Left lung (tissue), 10 donors: ENCODE data around the gene FHOD3. TPM values are rescaled to one million over a fixed set of nuclear protein-coding genes. Genes with fewer than 3 reads are reported as not detected.
A peak's percentile ranks its signal among the peaks of the same experiment; 100 is the strongest.

ENCODE experiments used
- ATAC-seq: fragments of 200-7000 bp; cut with Tn5 transposase; one replicate; pipeline ENCODE4 v1.9.1; 2020; ENCODE audit warnings: moderate library complexity
- DNase-seq, 4 donors: peaks; one replicate each; pipeline ENCODE4 v3.0.0-alpha.2; 2013 to 2020
- H3K27ac ChIP-seq, 2 donors: fragments of 200-600 bp; sonication (generic) in 1 of 2; one replicate each; pipeline versions ENCODE4 v1.5.0 to v1.8.0; 2020 to 2021
- H3K27me3 ChIP-seq, 2 donors: fragments of 200-600 bp; sonication (generic) in 1 of 2; one replicate each; pipeline versions ENCODE4 v1.5.0 to v1.8.0; 2020 to 2021
- H3K36me3 ChIP-seq, 2 donors: fragments of 200-600 bp; sonication (generic) in 1 of 2; one replicate each; pipeline versions ENCODE4 v1.5.0 to v1.8.0; 2020 to 2021
- H3K4me1 ChIP-seq, 2 donors: fragments of 200-600 bp; one replicate each; pipeline ENCODE4 v1.8.0; 2021
- H3K4me3 ChIP-seq, 2 donors: fragments of 200-600 bp; sonication (generic) in 1 of 2; one replicate each; pipeline versions ENCODE4 v1.5.0 to v1.8.0; 2020 to 2021; ENCODE audit warnings: mild to moderate bottlenecking in 1 of 2
- H3K9me3 ChIP-seq, 2 donors: fragments of 200-600 bp; sonication (generic) in 1 of 2; one replicate each; pipeline versions ENCODE4 v1.5.0 to v1.8.0; 2020 to 2021
- intact Hi-C, 2 donors: fragments of 100-400 bp; cut with DNase I; formaldehyde crosslinking; loops; one replicate each; pipeline versions ENCODE4 v1.11.2 to v1.14.2; 2022
- polyA plus RNA-seq, 6 donors: library from polyadenylated mRNA; unstranded; fragments of 120-200 nt; gene quantifications; one replicate each; pipeline ENCODE4 v1.2.1, GENCODE V29; 2013; ENCODE audit not compliant: insufficient read length in 6 of 6
- total RNA-seq, 2 donors: library from RNA; stranded (reverse); fragmentation: NEBNext Ultra II Directional; extraction: Animal tissue kit (Norgen Biotek cat#: 25700); gene quantifications; one replicate each; pipeline ENCODE4 v1.2.1, GENCODE V29; 2021
- TF ChIP-seq, protein P1 (sequence below), 2 donors: fragments of 200-600 bp; sonication (generic) in 1 of 2; IDR thresholded peaks; one replicate each; pipeline versions ENCODE4 v1.5.0 to v1.8.0; 2021; ENCODE audit warnings: antibody characterized with exemption in 2 of 2
- donor health status: DM: no; HTN: yes; CAD: no.
- donor health status: DM: no; HTN: no; CAD: no.

FHOD3 gene
- total and polyA plus RNA-seq, 8 donors, result 0.55 to 2.9 (median 1.5) TPM

DNA sequence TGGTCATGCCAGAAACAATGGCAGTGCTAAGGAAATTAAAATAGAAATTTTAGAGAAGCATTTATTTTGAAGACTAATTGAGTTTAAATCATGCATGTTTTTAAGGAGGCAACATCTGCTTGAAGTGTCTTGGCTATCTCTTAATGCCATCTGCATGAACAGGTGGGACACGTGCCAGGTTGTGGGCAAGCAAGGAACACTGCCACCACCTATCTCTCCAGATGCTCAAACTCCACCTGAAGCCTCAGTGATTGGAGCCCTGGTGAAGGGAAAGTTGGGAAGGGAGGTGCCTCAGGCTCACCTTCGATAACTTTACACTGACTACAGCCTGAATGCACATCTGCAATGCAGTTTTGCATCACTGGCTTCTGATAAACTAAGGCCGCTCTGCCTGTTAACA is 439.8 kb downstream of the FHOD3 start:
- Histone ChIP-seq H3K27me3 (no peaks in the 10 kb centered on the region), H3K27ac (no peak overlapping the region)

DNA sequence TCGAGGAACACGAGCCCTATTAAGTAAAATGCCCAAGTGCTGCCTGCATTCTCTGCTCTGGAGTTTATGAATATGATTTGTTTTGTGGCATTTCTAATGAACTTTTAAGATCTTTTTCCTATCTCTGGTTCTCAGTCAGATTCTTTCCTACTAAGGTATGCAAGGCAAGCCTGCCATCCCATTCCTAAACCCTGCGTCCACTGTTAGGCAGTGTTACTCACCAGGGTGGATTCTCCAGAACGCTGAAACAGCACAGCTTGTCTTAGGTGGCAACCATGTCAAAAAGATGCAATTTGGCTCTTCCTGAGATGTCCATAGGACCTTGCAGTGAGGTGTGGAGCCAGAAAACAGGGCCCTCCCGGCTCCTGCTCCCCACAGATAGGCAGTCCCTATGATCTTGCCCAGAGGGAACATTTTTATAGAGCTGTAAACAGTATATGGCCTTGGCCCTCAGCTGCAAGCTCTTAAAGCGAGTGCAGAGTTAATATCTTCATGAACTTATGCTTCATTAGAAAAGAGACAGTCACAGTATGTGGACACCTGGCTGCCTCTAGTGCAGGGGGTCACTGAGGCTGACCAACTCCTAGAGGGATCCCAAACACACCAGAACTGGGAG is 446.9 kb downstream of the FHOD3 start:
- Histone ChIP-seq H3K9me3 (no peaks in the 10 kb centered on the region), H3K36me3 (no peaks in the 10 kb centered on the region), H3K27me3 (no peaks in the 10 kb centered on the region), H3K4me3 (no peak overlapping the region), H3K27ac (no peak overlapping the region), H3K4me1 (no peaks in the 10 kb centered on the region)
- intact Hi-C loops, result no loop called here
- TF ChIP-seq, protein P1, sequence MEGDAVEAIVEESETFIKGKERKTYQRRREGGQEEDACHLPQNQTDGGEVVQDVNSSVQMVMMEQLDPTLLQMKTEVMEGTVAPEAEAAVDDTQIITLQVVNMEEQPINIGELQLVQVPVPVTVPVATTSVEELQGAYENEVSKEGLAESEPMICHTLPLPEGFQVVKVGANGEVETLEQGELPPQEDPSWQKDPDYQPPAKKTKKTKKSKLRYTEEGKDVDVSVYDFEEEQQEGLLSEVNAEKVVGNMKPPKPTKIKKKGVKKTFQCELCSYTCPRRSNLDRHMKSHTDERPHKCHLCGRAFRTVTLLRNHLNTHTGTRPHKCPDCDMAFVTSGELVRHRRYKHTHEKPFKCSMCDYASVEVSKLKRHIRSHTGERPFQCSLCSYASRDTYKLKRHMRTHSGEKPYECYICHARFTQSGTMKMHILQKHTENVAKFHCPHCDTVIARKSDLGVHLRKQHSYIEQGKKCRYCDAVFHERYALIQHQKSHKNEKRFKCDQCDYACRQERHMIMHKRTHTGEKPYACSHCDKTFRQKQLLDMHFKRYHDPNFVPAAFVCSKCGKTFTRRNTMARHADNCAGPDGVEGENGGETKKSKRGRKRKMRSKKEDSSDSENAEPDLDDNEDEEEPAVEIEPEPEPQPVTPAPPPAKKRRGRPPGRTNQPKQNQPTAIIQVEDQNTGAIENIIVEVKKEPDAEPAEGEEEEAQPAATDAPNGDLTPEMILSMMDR (IDR thresholded peaks at IDR 0.05), result no peak
- ATAC-seq (no peak), DNase-seq (no peak)

More for the DNA sequence above, 439.8 kb downstream of the FHOD3 start:
- H3K9me3 ChIP-seq, result peaks cover 0 to 11% of the 10 kb centered on the region in 2 donors
- intact Hi-C loops, result no loop called here
- H3K4me1 ChIP-seq, result no peaks in the 10 kb centered on the region
- no peak overlapping the region for H3K4me3 ChIP-seq
- DNase-seq, result no peak
- H3K36me3 ChIP-seq, result no peaks in the 10 kb centered on the region
- no peak for ATAC-seq
- TF ChIP-seq, protein P1 (IDR thresholded peaks at IDR 0.05), result no peak

DNA sequence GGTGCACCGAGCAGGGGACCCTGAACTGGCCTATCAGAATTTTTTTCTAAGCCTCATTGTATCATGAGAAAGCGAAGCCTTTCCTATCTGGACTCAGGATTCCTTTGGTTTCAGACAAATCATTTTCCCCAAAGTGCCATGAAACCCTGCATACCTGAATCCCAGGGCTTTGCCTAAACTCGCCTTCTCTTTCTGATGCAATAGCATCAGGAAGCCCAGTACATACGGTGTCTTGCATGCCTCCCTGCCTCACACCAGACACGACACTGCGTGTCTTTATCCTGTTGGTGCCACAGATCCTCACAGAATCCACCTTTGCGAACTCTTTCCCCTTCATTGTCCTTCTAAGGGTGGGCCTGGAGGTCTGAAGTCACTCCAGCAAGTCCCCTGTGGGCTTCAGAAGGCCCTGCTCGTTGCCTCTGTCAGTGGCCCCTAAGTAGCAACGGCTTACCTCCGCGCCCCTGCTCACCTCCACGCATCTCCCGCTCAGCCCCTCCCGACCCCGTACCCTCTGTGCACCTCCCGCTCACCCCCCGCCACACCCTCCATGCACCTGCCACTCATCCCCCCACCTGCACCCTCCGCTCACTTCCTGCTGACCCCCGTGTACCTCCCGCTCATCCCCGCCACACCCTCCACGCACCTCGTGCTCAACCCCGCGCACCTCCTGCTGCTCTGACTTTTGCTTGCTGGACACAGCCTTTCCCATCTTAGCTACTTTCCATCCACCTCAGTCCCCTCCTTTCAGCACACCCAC is 447.9 kb downstream of the FHOD3 start:
- ATAC-seq, result no peak
- TF ChIP-seq, protein P1 (IDR thresholded peaks at IDR 0.05), result no peak
- Histone ChIP-seq H3K27me3 (no peaks in the 10 kb centered on the region), H3K4me3 (no peak overlapping the region), H3K9me3 (no peaks in the 10 kb centered on the region), H3K36me3 (no peaks in the 10 kb centered on the region), H3K4me1 (no peaks in the 10 kb centered on the region), H3K27ac (no peak overlapping the region)
- peak in 1 of 4 donors; percentile 73 for DNase-seq
- intact Hi-C loops, result no loop called here

DNA sequence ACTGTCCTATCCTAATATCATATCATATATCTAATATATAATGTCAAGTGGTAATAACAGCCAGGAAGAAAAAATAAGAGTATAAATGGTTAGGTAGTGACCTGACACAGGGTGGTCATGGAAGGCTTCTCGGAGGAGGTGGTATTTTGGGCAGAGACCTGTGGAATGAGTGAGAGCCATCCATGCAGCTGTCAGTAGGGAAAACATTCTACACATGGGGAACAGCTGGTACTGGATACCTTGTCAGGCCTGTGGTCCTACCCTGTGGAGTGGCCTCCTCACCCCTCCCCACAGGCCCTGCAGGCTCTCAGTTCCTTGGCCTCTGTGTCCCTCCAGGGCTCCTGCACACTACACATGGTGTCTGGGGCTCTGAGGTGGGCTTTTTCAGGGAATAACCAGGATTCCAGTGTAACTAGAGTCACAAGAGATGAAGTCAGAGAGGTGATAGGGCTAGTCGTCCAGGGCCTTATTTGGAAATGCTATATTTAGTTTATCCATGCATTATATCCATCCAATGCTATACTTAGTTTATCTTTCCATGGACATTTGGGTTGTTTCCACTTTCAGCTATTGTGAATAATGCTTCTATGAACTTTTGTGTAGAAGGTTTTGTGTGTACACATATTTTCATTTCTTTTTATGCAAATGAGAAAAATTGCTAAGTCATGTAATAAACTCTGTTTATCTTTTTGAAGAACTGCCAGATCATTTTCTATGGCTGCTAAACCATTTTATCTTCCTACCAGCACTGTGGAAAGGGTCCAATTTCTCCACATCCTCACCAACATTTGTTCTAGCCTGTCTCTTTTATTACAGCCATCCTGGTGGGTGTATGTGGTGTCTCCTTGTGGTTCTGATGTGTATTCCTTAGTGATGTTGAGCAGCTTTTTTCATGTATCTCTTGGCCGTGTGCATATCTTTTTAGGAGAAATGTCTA is 455.7 kb downstream of the FHOD3 start:
- TF ChIP-seq, protein P1 (IDR thresholded peaks at IDR 0.05), result no peak
- ATAC-seq (no peak), DNase-seq (no peak)
- intact Hi-C loops, result no loop called here
- Histone ChIP-seq H3K4me3 (no peak overlapping the region), H3K27me3 (no peaks in the 10 kb centered on the region), H3K36me3 (no peaks in the 10 kb centered on the region), H3K27ac (no peak overlapping the region), H3K9me3 (no peaks in the 10 kb centered on the region), H3K4me1 (no peaks in the 10 kb centered on the region)

DNA sequence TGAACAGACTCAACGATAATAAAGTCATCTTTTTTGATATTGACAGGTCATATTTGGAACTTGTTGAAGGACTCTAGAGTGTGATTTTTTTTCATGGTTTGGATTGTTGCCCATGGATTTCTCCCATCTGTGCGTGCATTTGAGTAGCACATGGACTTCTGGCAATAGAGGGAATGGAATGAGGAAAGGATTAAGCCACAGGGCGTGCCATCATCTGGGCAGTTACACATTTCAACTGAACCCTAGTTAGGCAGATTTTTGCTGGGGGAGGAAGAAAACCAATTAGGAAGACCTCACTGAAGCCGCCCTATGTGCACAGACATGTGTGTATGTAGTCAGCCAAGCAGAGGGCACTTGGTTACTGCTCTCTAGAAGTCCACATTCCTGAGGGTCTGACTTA is 458.7 kb downstream of the FHOD3 start:
- Histone ChIP-seq H3K4me1 (no peaks in the 10 kb centered on the region), H3K27ac (no peak overlapping the region), H3K9me3 (no peaks in the 10 kb centered on the region), H3K27me3 (no peaks in the 10 kb centered on the region), H3K36me3 (no peaks in the 10 kb centered on the region), H3K4me3 (no peak overlapping the region)
- intact Hi-C loops, result no loop called here
- peak; percentile 42 for ATAC-seq
- DNase-seq, result no peak
- TF ChIP-seq, protein P1 (IDR thresholded peaks at IDR 0.05), result no peak
